KMS-11 (cell line): ENCODE data around the gene BGN.

Experiments used
- H2AFZ ChIP-seq: fragments of 200-600 bp; sonication (generic); 2 replicates; pipeline ENCODE4 v1.6.1; 2016; ENCODE audit warnings: antibody characterized with exemption, mixed run types, low read depth
- H3K27ac ChIP-seq: fragments of 200-600 bp; sonication (generic); 2 replicates; pipeline ENCODE4 v1.6.1; 2016; ENCODE audit warnings: mild to moderate bottlenecking, mixed run types
- H3K27me3 ChIP-seq: fragments of 200-600 bp; sonication (generic); 2 replicates; pipeline ENCODE4 v1.6.1; 2017; ENCODE audit warnings: mild to moderate bottlenecking, low read depth, mixed run types, moderate library complexity; ENCODE audit not compliant: insufficient read depth
- H3K36me3 ChIP-seq: fragments of 200-600 bp; sonication (generic); 2 replicates; pipeline ENCODE4 v1.6.1; 2017; ENCODE audit warnings: mild to moderate bottlenecking, mixed run types; ENCODE audit not compliant: insufficient read depth
- H3K4me1 ChIP-seq: fragments of 200-600 bp; sonication (generic); 2 replicates; pipeline ENCODE4 v1.6.1; 2016; ENCODE audit warnings: mild to moderate bottlenecking, low read depth, mixed run types; ENCODE audit not compliant: poor library complexity, severe bottlenecking
- H3K4me2 ChIP-seq: fragments of 200-600 bp; sonication (generic); 2 replicates; pipeline ENCODE4 v1.7.0; 2016; ENCODE audit warnings: mild to moderate bottlenecking, mixed run types
- H3K4me3 ChIP-seq: fragments of 200-600 bp; sonication (generic); IDR thresholded peaks from 2 replicates; pipeline ENCODE4 v1.6.1; 2017; ENCODE audit warnings: low read depth, low read length, mixed read lengths; ENCODE audit not compliant: insufficient read depth
- H3K79me2 ChIP-seq: fragments of 200-600 bp; sonication (generic); 2 replicates; pipeline ENCODE4 v1.6.1; 2016; ENCODE audit warnings: low read depth, mixed run types; ENCODE audit not compliant: insufficient read depth
- H3K9ac ChIP-seq: fragments of 200-600 bp; sonication (generic); 2 replicates; pipeline ENCODE4 v1.6.1; 2016; ENCODE audit warnings: mild to moderate bottlenecking, mixed run types
- H4K20me1 ChIP-seq: fragments of 200-600 bp; sonication (generic); 2 replicates; pipeline ENCODE4 v1.6.1; 2016; ENCODE audit warnings: mild to moderate bottlenecking, mixed run types; ENCODE audit not compliant: insufficient read depth
- TF ChIP-seq, protein P1 (sequence below): fragments of 200-600 bp; sonication (generic); conservative IDR thresholded peaks from 2 replicates; pipeline ENCODE4 v1.6.1; 2017; ENCODE audit warnings: low read depth, mild to moderate bottlenecking, antibody characterized with exemption, low read length, moderate library complexity, mixed read lengths

BGN gene

DNA sequence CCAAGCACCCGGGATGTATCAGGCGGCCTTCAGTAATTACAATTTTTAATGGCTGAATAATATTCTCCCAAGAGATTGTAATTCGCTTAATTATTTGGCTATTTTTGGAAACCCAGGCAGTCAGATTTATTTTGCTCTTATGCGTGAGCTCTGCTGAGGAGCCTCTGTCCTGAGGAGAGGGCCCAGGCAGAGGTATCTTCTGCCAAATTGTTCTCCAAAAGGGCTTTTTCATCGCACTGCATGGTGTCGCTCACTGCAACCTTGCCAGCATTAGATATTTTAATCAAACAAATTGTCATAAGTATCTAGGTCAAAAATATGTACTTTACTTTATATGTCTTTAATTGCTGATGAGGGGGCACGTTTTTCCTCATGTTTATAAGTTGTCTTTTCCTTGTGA is 28.5 kb downstream of the BGN start:
- H3K27ac ChIP-seq, result no peak overlapping the region
- H3K4me3 ChIP-seq, result no peak overlapping the region
- no peaks in the 10 kb centered on the region for H3K79me2 ChIP-seq
- no peak overlapping the region for H2AFZ ChIP-seq
- no peaks in the 10 kb centered on the region for H3K36me3 ChIP-seq
- H3K4me1 ChIP-seq, result no peaks in the 10 kb centered on the region
- H3K9ac ChIP-seq, result no peak overlapping the region
- H3K4me2 ChIP-seq, result no peak overlapping the region
- peaks cover 30% of the 10 kb centered on the region; the same call in 1 of the 2 replicates for H3K27me3 ChIP-seq
- TF ChIP-seq, protein P1, sequence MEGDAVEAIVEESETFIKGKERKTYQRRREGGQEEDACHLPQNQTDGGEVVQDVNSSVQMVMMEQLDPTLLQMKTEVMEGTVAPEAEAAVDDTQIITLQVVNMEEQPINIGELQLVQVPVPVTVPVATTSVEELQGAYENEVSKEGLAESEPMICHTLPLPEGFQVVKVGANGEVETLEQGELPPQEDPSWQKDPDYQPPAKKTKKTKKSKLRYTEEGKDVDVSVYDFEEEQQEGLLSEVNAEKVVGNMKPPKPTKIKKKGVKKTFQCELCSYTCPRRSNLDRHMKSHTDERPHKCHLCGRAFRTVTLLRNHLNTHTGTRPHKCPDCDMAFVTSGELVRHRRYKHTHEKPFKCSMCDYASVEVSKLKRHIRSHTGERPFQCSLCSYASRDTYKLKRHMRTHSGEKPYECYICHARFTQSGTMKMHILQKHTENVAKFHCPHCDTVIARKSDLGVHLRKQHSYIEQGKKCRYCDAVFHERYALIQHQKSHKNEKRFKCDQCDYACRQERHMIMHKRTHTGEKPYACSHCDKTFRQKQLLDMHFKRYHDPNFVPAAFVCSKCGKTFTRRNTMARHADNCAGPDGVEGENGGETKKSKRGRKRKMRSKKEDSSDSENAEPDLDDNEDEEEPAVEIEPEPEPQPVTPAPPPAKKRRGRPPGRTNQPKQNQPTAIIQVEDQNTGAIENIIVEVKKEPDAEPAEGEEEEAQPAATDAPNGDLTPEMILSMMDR, result no peak
- H4K20me1 ChIP-seq, result no peaks in the 10 kb centered on the region

DNA sequence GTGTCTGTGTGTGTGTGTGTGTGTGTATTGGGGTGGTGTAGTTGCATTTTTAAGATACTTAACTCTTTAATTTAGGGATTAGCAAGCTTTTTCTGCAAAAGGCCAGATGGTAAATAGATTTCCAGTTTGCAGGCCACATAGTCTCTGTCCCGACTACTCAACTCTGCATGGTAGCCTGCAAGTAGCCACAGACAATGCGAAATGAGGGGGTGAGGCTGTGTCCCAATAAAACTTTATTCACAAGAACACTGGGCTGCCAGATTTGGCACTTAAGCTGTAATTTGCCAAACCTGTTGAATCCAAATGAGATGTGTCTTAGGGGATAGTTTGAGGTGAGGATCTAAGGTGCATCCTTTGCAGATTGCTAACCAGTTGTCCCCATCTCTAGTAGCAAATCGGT is 29.5 kb downstream of the BGN start:
- no peak overlapping the region for H3K9ac ChIP-seq
- H4K20me1 ChIP-seq, result no peaks in the 10 kb centered on the region
- H3K4me3 ChIP-seq, result no peak overlapping the region
- no peak overlapping the region for H2AFZ ChIP-seq
- no peak overlapping the region for H3K4me2 ChIP-seq
- H3K4me1 ChIP-seq, result no peaks in the 10 kb centered on the region
- no peaks in the 10 kb centered on the region for H3K79me2 ChIP-seq
- TF ChIP-seq, protein P1, result no peak
- no peak overlapping the region for H3K27ac ChIP-seq
- H3K27me3 ChIP-seq, result peaks cover 20% of the 10 kb centered on the region; the same call in 1 of the 2 replicates
- no peaks in the 10 kb centered on the region for H3K36me3 ChIP-seq

DNA sequence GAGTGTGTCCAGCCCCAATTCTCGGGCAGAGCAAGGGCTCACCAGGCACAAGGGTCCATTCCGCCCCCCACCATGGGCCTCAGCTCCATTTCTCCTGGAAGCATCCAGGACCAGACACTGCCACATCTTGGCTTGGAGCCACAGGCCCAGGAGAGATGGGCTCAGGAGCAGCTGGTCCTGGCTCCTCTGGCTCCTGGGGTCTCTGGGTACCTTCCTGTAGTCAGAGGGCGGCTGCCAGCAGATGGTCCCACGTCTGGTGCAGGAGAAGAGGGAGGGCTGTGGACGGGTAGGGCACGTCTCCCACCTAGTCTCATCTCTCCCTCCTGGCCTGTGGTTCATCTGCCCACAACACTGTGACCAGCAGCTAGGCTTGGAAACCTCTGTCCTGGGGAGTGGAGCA is 30.7 kb downstream of the BGN start:
- H3K79me2 ChIP-seq, result no peaks in the 10 kb centered on the region
- peaks cover 16% of the 10 kb centered on the region; the same call in 1 of the 2 replicates for H3K27me3 ChIP-seq
- no peaks in the 10 kb centered on the region for H4K20me1 ChIP-seq
- TF ChIP-seq, protein P1, result no peak
- H3K36me3 ChIP-seq, result no peaks in the 10 kb centered on the region
- H2AFZ ChIP-seq, result no peak overlapping the region
- H3K4me2 ChIP-seq, result no peak overlapping the region
- no peak overlapping the region for H3K27ac ChIP-seq
- H3K4me1 ChIP-seq, result no peaks in the 10 kb centered on the region
- no peak overlapping the region for H3K4me3 ChIP-seq
- H3K9ac ChIP-seq, result no peak overlapping the region

DNA sequence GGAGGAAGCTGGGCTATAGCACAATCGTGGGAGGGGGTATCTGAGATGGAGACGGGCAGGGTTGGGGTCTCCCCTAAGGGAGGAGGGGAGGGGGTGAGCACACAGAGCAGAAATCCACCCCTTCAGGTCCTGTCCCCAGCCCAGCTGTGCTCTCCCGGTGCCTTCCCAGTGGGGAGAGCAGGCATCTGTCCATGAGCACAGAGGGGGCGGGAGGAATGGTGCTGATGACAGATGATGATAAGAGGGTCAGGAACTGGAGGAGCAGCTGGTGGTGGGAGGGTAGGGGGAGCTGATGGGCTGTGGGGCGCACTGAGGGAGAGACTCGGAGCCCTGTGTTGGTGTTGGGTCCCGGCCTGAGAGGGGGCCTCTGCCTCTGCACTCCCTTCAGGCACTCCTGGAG is 31.3 kb downstream of the BGN start:
- H3K9ac ChIP-seq, result no peak overlapping the region
- no peaks in the 10 kb centered on the region for H3K79me2 ChIP-seq
- H3K36me3 ChIP-seq, result no peaks in the 10 kb centered on the region
- H2AFZ ChIP-seq, result no peak overlapping the region
- H3K4me2 ChIP-seq, result no peak overlapping the region
- TF ChIP-seq, protein P1, result no peak
- H3K4me1 ChIP-seq, result no peaks in the 10 kb centered on the region
- no peaks in the 10 kb centered on the region for H4K20me1 ChIP-seq
- H3K27ac ChIP-seq, result no peak overlapping the region
- no peak overlapping the region for H3K4me3 ChIP-seq
- peaks cover 16% of the 10 kb centered on the region; the same call in 1 of the 2 replicates for H3K27me3 ChIP-seq
